Skin of body (tissue), 2 donors: ENCODE results near the gene EGLN3. TPM values are rescaled to one million over a fixed set of nuclear protein-coding genes. Genes with fewer than 3 reads are reported as not detected.
"Not testable (repeated sequence)": the region's sequence is repeated elsewhere in the genome, so short reads cannot be mapped to it uniquely, and the experiment has no call there.

ENCODE experiments used
- DNase-seq: peaks from one replicate; lab custom pipeline; 2025; lab: John Stamatoyannopoulos, UW
- total RNA-seq: library from RNA; depleted of rRNA; stranded (reverse); fragments of >200 nt; gene quantifications from one replicate; pipeline ENCODE4 v1.2.3, GENCODE V29; 2014

Gene EGLN3
- total RNA-seq, 1 donor from 2014 or later = 32.5 TPM

DNA sequence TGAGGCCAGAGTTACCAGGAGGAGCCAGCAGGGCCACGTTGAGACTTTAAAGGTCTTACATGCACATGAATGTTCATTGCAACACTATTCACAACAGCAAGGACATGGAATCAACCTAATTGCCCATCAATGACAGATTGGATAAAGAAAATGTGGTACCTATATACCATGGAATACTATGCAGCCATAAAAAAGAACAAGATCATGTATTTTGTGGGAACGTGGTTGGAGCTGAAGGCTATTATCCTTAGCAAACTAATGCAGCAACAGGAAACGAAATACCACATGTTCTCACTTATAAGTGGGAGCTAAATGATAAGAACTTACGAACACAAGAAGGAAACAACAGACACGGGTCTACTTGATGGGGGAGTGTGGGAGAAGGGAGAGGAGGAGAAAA, 11.6 kb upstream of the EGLN3 start:
- not testable (repeated sequence) for DNase-seq

- DNase-seq = no peak
Observed at GRCh38 chr14:33962016-33962415, 11.1 kb upstream of the EGLN3 start.

DNA sequence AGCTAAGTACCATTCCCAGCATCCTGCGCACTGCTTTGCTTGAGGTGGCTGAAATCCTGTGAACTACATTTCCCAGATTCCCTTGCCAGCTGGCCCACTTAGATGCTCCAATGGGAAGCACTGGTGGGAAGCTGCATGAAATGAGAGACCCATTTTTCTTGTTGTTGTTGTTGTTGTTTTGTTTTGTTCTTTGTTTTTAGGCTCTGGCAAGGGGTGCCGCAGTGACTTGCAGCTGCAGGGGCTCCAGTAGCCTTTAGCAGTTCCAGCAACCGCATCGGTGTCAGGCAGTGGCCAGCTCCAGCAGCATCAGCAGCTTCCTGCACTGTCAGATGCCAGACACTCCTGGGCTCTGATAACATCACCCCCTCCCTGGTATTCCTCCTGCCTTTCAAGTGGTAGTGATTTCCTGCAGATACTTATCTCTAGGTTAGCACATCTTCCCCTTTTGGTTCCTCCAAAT, 8.8 kb upstream of the EGLN3 start:
- no peak for DNase-seq

DNA sequence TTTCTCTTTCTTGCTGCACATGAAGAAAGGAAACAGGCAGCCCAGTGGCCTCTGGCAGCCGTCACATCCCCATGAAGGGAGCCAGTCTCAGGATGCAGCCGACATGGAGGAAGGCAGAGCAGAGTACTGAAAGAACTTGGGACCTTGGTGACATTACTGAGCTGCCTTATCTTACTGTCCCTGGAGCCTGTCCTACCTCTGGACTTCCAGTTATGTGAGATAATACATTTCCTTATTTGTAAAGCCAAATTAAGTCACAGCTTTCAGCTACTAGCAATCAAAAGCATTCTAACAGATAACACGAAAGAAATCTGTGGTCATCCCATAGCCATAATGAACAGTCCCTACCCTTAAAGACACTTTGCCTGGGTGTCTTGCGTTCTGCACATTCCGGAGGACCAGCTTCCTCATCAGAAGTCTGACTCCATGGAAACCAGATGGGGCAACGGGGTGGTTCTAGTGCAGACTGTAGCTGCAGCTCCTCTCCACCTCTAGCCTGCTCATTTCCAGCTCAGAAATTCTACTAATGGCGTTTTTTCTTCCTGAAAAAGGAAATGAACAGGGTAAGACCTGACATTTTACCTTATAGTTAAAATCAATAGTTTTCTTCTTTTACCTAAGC, 7.8 kb upstream of the EGLN3 start:
- no peak for DNase-seq

DNA sequence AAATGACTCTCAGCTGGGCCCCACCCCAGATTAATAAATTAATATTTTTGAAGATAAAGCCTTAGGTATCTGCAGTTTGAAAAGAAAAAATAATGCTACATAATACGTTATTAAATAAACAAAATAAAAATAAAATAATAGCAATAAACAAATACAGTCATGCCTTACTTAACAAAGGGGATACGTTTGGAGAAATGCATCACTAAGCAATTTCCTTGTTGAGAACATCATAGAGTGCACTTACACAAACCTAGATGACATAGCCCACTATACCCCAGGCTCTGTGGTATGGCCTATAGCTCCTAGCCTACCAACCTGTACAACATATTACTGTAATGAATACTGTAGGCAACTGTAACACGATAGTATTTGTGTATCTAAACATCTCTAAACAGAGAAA, 7.1 kb upstream of the EGLN3 start:
- no peak for DNase-seq

GRCh38 chr14:33957299-33957698, 6.4 kb upstream of the EGLN3 start:
- DNase-seq = no peak

DNA sequence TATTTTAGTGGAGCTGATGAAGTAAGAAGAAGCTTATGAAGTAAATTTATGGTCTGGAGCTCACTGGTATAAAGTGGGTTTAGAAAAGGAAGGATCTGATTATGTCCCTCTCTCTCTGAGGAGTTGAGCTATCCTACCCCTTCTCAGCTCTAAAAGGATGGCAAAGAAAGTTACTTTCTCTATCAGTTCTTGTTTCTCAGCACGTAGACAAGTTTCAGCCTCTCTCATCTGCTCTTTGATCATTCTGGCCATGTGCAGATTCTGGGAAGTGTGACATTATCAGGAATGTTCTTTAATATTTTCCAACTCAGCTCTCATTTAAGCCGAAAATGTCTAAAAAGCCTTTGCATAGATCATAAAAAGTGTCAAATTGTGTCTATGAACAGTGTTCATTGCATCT, 5.8 kb upstream of the EGLN3 start:
- DNase-seq = no peak

GRCh38 chr14:33954016-33954598, 3.2 kb upstream of the EGLN3 start:
- DNase-seq = no peak

DNA sequence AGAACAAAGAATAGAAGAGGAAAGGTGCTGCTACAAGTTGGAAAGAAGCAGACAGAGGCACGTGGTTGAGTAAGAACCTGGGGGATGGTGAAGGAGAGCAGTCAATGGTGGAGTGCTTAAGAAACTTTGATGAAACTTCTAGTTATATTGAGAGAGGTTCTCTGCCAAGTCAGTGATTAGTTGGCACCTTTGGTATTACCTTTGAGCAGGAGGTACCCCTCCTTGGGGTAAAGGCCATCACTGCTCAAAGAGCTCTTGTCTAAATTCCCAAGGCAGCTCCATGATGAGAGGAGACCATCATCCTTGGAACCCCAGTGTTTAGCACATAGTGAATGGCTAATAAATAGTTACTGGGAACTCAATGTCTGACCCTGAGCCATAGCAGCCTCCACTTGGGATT, 1.7 kb upstream of the EGLN3 start:
- DNase-seq = no peak

- DNase-seq = no peak
Observed at GRCh38 chr14:33951183-33951840, 438 bp upstream of the EGLN3 start.

GRCh38 chr14:33949411-33949893, 1.4 kb downstream of the EGLN3 start:
- DNase-seq = no peak

DNA sequence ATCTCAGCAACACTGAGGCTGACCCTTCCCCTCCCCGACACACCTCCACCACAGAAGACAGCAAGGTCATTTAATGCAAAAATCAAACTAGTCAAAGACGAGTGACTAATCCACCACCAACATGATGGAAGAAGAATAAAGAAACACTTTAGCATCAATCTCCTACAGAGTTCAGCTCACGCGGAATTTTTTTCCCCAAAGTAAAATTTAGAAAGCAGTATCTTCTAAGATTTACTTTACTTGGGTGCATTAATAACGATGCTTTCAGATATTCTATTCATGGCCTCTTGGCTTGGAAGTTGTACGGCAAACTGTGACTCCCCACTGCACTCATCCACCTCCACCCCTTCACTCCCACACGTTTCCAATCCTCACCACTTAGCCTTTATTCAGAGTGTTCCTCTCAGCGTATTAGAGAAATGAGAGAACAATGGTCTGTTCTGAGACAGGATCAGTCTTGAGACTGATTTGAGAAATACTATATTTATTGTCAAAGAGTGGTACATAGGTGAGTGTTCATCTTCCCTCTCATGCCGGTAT, 1.9 kb downstream of the EGLN3 start:
- no peak for DNase-seq

DNA sequence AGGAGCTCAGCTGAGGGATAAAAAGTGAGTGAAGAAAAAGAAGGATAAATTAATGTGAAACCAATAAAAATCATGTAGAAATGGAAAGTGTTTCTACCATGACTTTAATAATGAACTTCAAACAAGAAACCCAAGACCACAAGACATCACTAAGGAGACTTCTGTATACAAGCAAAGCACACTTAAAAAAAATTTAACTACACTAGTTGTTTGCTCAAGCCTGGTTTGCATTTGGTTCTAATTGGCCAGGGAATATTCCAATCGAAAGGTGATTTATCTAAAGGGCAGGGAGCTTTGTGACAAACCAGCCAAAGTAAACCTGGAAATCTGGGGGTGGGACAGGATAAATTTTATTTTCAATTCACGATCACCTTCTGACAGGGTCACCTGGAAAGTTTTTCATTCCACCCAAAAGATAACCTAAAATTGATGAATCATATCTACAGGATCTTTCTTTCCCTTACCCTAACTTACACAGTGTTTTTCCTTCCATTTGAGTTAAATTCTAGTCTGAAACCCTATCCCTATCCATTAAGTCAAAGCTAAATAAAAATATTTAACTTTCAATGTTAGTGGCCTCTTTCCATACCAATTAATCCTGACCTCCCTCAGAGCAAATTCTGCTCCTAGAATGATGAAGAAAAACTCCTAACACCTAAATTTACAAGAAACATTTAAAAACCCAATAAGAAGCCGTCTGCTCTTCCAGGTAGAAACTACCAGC, 2.6 kb downstream of the EGLN3 start:
- DNase-seq = no peak

DNA sequence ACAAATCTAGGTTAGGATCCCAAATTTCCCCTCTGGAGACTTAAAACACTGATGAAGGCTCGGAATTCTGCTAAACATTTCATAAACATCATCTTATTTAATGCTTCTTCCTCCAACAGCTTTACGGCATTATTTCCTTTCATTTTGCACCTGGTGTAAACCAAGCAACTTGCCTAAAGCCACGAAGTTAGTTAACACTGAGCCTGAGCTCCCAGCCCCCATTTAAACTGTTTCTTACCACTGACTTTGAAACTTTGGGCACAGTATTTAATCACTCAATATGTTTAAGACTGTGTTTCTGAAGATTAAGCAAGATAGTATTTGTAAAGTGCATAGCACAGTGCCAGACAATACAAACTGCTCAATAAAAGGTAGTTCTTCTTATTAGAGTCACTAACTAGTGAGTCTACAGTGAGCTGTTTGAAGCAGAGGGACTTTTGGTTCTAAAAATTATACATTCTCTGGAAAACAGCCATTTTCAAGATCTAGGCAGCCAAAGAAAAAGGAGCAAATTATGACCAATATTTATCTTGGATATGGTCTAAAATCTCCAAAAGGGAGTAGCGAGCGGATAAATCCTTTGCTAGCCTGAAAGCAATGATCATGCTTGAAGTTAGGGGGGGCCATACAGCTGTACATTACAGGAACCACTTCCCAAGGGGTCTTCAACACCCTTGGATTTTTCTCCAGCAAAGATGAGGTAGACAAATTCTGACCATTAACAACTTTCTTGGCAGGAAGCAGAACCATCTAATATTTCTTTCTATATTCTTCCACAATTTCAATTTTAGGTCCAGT, 4.0 kb downstream of the EGLN3 start:
- DNase-seq = no peak

- DNase-seq = no peak
Observed at GRCh38 chr14:33945210-33946088, 5.4 kb downstream of the EGLN3 start.

GRCh38 chr14:33943096-33943883, 7.6 kb downstream of the EGLN3 start:
- DNase-seq = no peak

DNA sequence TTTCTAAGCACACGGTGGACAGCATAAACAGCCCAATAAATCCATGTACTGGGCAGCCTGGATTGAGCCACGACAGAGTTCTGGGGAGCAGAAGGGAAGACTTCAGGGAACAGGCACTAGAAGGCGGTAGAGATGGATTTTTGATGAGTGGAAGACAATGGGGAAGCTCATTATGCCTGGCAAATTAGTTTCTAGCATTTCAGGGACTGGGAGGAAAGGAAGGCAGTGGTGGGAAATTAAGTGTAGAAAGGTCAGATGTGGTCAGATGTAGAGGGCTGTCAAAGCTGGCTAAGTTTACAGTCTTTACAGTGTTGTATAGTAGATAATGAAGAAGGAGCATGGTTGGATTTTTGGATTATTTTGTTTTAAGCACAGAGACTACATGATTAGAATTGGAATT, 9.2 kb downstream of the EGLN3 start:
- no peak for DNase-seq

GRCh38 chr14:33940561-33941011, 10.3 kb downstream of the EGLN3 start:
- no peak for DNase-seq
